SK-N-SH treated with all-trans-retinoic acid at 6 μM for 48 hours (cell line): ENCODE results near the gene CST9.
"Not testable (repeated sequence)": the region's sequence is repeated elsewhere in the genome, so short reads cannot be mapped to it uniquely, and the experiment has no call there.

Experiments used
- GLIS3 ChIP-seq: fragments of 250-450 bp; sonication (Bioruptor Pico); IDR thresholded peaks from 2 replicates; pipeline ENCODE4 v1.5.0; 2020; ENCODE audit warnings: mild to moderate bottlenecking, moderate library complexity
- PPARA ChIP-seq: fragments of 250-450 bp; sonication (Bioruptor Pico); IDR thresholded peaks from 2 replicates; pipeline ENCODE4 v1.5.0; 2020; ENCODE audit warnings: mild to moderate bottlenecking, borderline replicate concordance
- TF ChIP-seq, protein P1 (sequence below): fragments of 250-450 bp; sonication (Bioruptor Pico); IDR thresholded peaks from 2 replicates; pipeline ENCODE4 v1.5.1; 2020; ENCODE audit warnings: low read depth, mild to moderate bottlenecking, moderate library complexity
- TF ChIP-seq, protein P2 (sequence below): fragments of 250-450 bp; sonication (Bioruptor Pico); IDR thresholded peaks from 2 replicates; pipeline ENCODE4 v1.8.0; 2020; ENCODE audit warnings: mild to moderate bottlenecking, moderate library complexity, borderline replicate concordance

DNA sequence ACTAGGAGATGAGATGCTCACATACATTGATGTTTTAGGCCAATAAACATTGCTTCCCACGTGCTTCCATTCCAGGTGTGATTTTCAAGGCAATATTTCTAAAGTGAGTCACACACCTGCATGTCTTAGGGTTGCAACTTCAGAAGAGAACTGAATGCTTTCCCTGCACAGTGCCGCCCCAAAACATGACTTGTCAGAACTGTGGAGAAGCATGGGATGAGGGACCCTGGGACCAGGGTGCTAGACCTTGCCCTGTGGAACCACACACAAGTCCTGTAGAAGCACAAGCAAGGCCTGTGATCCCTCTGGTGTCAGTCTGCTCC lies 30.0 kb upstream of the CST9 start:
- TF ChIP-seq, protein P1, sequence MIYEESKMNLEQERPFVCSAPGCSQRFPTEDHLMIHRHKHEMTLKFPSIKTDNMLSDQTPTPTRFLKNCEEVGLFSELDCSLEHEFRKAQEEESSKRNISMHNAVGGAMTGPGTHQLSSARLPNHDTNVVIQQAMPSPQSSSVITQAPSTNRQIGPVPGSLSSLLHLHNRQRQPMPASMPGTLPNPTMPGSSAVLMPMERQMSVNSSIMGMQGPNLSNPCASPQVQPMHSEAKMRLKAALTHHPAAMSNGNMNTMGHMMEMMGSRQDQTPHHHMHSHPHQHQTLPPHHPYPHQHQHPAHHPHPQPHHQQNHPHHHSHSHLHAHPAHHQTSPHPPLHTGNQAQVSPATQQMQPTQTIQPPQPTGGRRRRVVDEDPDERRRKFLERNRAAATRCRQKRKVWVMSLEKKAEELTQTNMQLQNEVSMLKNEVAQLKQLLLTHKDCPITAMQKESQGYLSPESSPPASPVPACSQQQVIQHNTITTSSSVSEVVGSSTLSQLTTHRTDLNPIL (CRISPR knock-in tag): not testable (repeated sequence)
- TF ChIP-seq, protein P2, sequence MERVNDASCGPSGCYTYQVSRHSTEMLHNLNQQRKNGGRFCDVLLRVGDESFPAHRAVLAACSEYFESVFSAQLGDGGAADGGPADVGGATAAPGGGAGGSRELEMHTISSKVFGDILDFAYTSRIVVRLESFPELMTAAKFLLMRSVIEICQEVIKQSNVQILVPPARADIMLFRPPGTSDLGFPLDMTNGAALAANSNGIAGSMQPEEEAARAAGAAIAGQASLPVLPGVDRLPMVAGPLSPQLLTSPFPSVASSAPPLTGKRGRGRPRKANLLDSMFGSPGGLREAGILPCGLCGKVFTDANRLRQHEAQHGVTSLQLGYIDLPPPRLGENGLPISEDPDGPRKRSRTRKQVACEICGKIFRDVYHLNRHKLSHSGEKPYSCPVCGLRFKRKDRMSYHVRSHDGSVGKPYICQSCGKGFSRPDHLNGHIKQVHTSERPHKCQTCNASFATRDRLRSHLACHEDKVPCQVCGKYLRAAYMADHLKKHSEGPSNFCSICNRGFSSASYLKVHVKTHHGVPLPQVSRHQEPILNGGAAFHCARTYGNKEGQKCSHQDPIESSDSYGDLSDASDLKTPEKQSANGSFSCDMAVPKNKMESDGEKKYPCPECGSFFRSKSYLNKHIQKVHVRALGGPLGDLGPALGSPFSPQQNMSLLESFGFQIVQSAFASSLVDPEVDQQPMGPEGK (CRISPR knock-in tag): not testable (repeated sequence)
- not testable (repeated sequence) for TF ChIP-seq GLIS3, PPARA (CRISPR knock-in tag)
